22Rv1 (cell line): ENCODE measurements around the gene ITPRIP.

Experiments used
- H3K27ac ChIP-seq: fragments of 450-650 bp; 2 replicates; pipeline ENCODE4 v1.5.1; 2017
- CTCF ChIP-seq: fragments of 450-650 bp; IDR thresholded peaks from 2 replicates; pipeline ENCODE4 v1.5.1; 2017; ENCODE audit warnings: mild to moderate bottlenecking
- ZFX ChIP-seq: fragments of 450-650 bp; IDR thresholded peaks from 2 replicates; pipeline ENCODE4 v1.6.1; 2017; ENCODE audit warnings: antibody characterized with exemption, borderline replicate concordance

The ITPRIP gene

DNA sequence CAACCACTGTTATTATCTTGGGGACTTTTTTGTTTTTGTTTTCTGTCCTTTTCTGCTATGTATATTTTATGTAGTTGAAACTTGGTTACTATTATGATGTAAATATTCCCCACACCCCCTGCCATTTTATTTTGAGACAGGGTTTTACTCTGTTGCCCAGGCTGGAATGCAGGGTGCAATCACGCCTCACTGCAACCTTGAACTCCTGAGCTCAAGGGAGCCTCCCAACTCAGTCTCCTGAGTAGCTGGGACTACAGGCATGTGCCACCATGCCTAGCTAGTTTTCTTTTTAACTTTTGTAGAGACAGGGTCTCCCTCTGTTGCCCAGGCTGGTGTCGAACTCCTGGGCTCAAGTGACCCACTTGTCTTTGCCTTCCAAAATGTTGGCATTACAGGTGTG is 51.3 kb downstream of the ITPRIP start:
- no peak overlapping the region for H3K27ac ChIP-seq
- no peak for TF ChIP-seq CTCF
- TF ChIP-seq ZFX = no peak

GRCh38 chr10:104284846-104285245 is 53.4 kb downstream of the ITPRIP start:
- H3K27ac ChIP-seq = no peak overlapping the region
- TF ChIP-seq CTCF (no peak), ZFX (no peak)

DNA sequence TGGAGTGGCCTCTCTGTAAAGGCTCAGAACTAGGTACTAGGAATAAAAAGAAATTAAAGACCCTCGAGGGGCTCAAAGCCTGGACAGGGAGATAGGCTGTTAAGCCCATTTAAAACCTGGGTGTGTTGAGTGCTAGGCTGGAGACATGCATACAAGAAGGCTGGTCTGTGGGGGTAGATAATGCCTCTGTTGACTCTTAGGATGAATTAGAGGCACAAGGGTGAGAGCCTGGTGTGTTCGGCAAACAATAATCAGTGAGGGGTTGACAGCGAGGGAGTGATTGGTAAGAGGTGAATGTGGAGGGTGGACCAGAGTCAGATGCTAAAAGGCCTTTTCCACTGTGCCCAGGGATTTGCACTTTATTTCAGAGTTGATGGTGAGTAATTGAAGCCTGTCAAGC is 56.6 kb downstream of the ITPRIP start:
- H3K27ac ChIP-seq = no peak overlapping the region
- no peak for TF ChIP-seq ZFX
- no peak for TF ChIP-seq CTCF

- H3K27ac ChIP-seq = no peak overlapping the region
- no peak for TF ChIP-seq ZFX
- TF ChIP-seq CTCF = no peak
These were observed 58.6 kb downstream of the ITPRIP start for GRCh38 chr10:104279550-104280259.

- TF ChIP-seq ZFX (no peak), CTCF (no peak)
- no peak overlapping the region for H3K27ac ChIP-seq
These were observed 60.5 kb downstream of the ITPRIP start for GRCh38 chr10:104277785-104278184.

DNA sequence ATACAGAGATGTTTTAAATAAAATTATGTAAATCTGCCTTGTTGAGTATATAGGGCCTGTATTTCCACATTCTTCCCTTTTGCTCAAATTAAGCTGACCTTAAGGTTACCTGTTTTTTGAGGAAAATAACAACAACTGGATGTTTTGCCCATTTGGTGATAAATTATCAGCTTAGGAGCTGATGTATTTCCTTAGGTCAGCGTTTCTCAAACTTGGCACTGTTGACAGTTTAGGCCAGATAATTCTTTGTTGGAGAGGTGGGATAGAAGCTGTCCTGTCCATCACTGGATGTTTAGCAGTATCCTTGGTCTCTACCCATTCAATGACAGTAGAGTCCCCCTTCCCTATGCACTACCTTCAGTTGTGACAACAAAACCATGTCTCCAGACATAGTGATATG is 62.1 kb downstream of the ITPRIP start:
- TF ChIP-seq CTCF (no peak), ZFX (no peak)
- H3K27ac ChIP-seq = no peak overlapping the region

GRCh38 chr10:104274762-104275721 is 63.2 kb downstream of the ITPRIP start:
- no peak for TF ChIP-seq ZFX
- TF ChIP-seq CTCF = peak; percentile 99
- peak overlapping the region; percentile 47 for H3K27ac ChIP-seq
